B cell (primary cell): Measurements from ENCODE around the gene MYCN.

Experiments
- CTCF ChIP-seq: fragments of 200-600 bp; IDR thresholded peaks from one replicate; pipeline ENCODE4 v1.8.0; 2022; ENCODE audit warnings: antibody characterized with exemption, mild to moderate bottlenecking
- EZH2 ChIP-seq: IDR thresholded peaks from 2 replicates; pipeline ENCODE4 v1.6.1; 2012; ENCODE audit warnings: borderline replicate concordance, low read depth, mild to moderate bottlenecking, moderate library complexity, low read length; ENCODE audit not compliant: insufficient read depth, poor library complexity, severe bottlenecking

GRCh38 chr2:15945909-15946705 lies 5.8 kb downstream of the MYCN start:
- TF ChIP-seq CTCF: no peak
- TF ChIP-seq EZH2: no peak
